NCI-H2029 treated with DMSO at 0.1 percent for 48 hours (cell line): ENCODE measurements around the gene CHST11.
"Not testable (repeated sequence)": the region's sequence is repeated elsewhere in the genome, so short reads cannot be mapped to it uniquely, and the experiment has no call there.

Experiments
- DNase-seq: peaks from one replicate; lab custom pipeline; 2025; lab: John Stamatoyannopoulos, UW

CHST11 gene

DNA sequence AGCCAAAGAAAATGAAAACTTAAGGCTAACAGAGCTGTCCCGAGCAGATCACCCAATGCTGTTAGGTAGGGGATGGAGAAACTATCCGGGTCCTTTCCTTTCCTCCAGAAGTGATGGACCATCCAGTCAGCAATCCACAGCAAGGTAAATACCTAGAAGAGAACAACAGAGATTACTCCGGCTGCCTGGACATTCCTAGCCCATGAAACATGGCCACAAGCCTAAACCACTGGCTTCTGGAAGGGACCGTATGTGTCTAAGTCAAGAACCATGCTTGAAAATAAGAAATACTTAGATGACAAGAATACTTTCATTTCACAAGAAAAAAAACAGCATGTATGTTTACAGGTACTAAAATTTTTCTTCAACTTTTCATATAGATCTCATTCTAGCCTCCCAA lies 348.4 kb downstream of the CHST11 start:
- DNase-seq = no peak

- DNase-seq = not testable (repeated sequence)
Observed at GRCh38 chr12:104806194-104806593, 349.4 kb downstream of the CHST11 start.

DNA sequence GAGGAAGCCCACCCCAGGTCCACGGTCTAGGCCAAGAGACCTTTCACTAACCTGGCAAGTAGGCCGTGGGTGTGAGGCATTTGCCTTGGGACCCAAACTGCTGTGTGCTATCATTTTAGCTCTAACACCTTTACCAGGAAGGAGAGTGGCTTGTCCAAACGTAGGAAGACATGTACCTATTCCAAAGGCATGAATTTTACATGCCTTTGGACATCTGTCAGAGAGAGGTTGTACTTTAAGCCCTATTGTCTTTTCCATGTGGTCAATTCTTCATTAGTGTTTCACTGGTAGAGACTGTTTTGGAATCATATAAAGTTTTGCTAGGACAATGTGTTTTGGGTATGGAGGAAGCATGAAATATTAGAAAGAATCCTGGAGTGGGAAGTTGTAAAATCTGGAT lies 352.5 kb downstream of the CHST11 start:
- DNase-seq = no peak

DNA sequence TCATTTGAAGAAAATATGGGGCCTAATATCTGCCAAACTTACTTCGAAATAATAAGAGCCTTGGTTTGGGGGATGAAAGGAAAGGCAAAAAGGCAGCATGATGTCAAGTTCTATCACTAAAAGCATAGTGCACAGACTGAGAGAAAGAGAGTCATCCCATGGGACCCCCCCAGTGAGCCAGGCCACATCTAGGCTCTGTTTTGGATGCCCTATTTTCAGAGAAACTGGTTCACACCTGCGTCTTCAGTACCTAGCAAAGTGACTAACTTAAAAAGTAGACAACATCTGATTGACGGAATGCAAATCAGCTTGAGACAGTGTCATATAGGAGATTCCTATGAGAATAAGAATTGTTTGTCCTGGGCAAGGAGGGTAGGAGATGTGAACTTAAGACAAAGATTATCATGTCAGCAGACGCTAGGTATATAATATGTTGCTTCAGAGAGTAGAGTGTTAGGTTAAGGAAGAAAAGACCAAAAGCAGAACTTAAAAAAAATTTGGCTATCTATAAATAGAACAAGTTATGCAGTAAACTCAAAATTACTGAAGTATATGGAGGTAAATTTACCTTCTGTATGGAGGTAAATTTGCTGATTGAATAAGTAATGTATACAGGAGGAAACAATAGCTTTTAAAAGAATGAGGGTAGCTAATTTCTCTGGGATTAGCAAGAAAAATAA lies 353.1 kb downstream of the CHST11 start:
- no peak for DNase-seq
